Brain microvascular endothelial cell (primary cell): ENCODE measurements around the gene KAT6B.

ENCODE experiments used
- DNase-seq: peaks from one replicate; pipeline ENCODE4 v3.0.0-alpha.2; 2020
- H3K27ac ChIP-seq: fragments of 250-450 bp; sonication (Bioruptor Pico); 2 replicates; pipeline ENCODE4 v1.5.1; 2020; ENCODE audit warnings: mild to moderate bottlenecking, moderate library complexity
- H3K27me3 ChIP-seq: fragments of 250-450 bp; sonication (Bioruptor Pico); replicated peaks from 2 replicates; pipeline ENCODE4 v1.5.1; 2020; ENCODE audit warnings: mild to moderate bottlenecking
- H3K36me3 ChIP-seq: fragments of 250-450 bp; sonication (Bioruptor Pico); replicated peaks from 2 replicates; pipeline ENCODE4 v1.5.1; 2020; ENCODE audit warnings: mild to moderate bottlenecking
- H3K4me3 ChIP-seq: 2 replicates; pipeline ENCODE4 v1.5.1; 2011; ENCODE audit warnings: low read depth, mild to moderate bottlenecking, control low read depth, low read length, moderate library complexity
- CTCF ChIP-seq: IDR thresholded peaks from 2 replicates; pipeline ENCODE4 v1.5.1; 2011; ENCODE audit warnings: low read depth, mild to moderate bottlenecking, moderate library complexity, low read length, control low read depth, inconsistent platforms; ENCODE audit errors: missing control alignments
- in situ Hi-C: cut with HindIII; loops from 2 replicates; pipeline ENCODE4 v1.10.0; 2017; ENCODE audit warnings: low sequenced_read_pairs, low pct_ligation_motif_present

KAT6B gene

DNA sequence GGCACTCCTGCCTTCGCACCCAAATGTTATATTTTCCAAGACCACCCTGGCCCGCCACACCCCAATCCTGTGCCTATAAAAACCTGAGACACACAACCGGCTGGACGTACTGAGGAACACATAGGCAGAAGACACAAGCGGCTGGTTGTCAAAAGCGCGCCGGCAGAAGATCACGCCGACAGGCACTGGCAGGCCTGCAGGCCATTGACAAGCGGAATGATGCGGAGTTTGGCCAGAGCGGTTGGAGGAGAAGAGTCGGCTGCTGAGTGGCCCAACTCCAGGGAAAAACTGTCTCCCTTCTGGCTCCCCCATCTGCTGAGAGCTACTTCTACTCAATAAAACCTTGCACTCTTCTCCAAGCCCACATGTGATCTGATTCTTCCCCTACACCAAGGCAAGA is 245.4 kb downstream of the KAT6B start:
- Histone ChIP-seq H3K36me3 (no peaks in the 10 kb centered on the region), H3K27me3 (no peaks in the 10 kb centered on the region), H3K4me3 (no peak overlapping the region), H3K27ac (no peak overlapping the region)
- in situ Hi-C loops, result loop anchor here (25.0 kb wide), 1 partner anchor 809 kb away; no protein-coding TSS in a partner anchor
- no peak for TF ChIP-seq CTCF
- DNase-seq, result no peak

GRCh38 chr10:75072727-75073126 is 246.3 kb downstream of the KAT6B start:
- no peak for TF ChIP-seq CTCF
- Histone ChIP-seq H3K27ac (no peak overlapping the region), H3K4me3 (no peak overlapping the region), H3K36me3 (no peaks in the 10 kb centered on the region), H3K27me3 (no peaks in the 10 kb centered on the region)
- DNase-seq, result no peak
- in situ Hi-C loops, result loop anchor here (25.0 kb wide), 1 partner anchor 810 kb away; no protein-coding TSS in a partner anchor

- TF ChIP-seq CTCF, result no peak
- H3K27ac ChIP-seq, result no peak overlapping the region
- in situ Hi-C loops, result loop anchor here (25.0 kb wide), 1 partner anchor 811 kb away; no protein-coding TSS in a partner anchor
Measured at GRCh38 chr10:75073442-75073841, 247.0 kb downstream of the KAT6B start.

DNA sequence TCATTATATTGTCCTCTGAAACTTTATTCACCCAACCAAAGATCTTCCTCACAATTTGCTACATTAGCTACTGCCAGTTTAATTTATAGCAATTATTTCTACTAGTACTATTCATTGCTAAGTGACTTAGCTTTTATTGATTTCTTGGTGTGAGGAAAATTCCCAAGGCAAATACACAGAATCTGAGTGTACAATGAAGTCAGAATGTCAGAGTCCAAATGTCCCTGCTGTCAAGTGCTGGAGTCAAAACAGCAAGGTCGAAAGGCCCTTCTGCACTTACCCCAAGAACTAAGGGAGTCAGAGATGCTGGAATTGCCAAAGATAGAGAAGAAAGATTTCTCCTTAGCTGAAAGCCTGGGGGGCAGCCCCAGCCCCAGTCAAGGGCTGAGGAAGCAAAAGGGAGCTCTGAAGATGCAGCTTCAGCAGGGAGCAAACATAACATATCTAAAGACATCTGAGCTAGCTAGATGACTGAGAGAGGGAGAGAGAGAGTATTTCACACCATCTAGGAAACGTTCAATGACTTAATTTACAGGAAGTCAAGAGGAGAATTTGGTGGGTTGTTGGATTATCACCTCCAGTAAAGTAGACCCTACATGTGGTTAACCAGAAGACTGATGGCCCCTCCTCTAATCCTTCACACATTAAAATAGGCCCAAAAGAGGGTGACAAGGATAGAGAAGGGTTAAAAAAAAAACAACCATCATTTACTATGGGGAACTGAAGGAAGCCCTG is 248.5 kb downstream of the KAT6B start:
- Histone ChIP-seq H3K27me3 (no peaks in the 10 kb centered on the region), H3K4me3 (no peak overlapping the region), H3K36me3 (no peaks in the 10 kb centered on the region), H3K27ac (no peak overlapping the region)
- in situ Hi-C loops, result loop anchor here (25.0 kb wide), 1 partner anchor 813 kb away; no protein-coding TSS in a partner anchor
- TF ChIP-seq CTCF, result no peak
- no peak for DNase-seq

More at GRCh38 chr10:75073442-75073841, 247.0 kb downstream of the KAT6B start:
- no peak for DNase-seq
- Histone ChIP-seq H3K36me3 (no peaks in the 10 kb centered on the region), H3K4me3 (no peak overlapping the region), H3K27me3 (no peaks in the 10 kb centered on the region)

GRCh38 chr10:75076348-75076747 is 249.9 kb downstream of the KAT6B start:
- no peak for TF ChIP-seq CTCF
- in situ Hi-C loops, result no loop called here
- no peaks in the 10 kb centered on the region for H3K36me3 ChIP-seq
- H3K4me3 ChIP-seq, result no peak overlapping the region
- DNase-seq, result no peak
- no peak overlapping the region for H3K27ac ChIP-seq
- no peaks in the 10 kb centered on the region for H3K27me3 ChIP-seq
